Activated CD4-positive, alpha-beta T cell treated with anti-CD3 and anti-CD28 coated beads, Interleukin-2, Interleukin-6, amounts not matched to agents 100 ng/mL and 50 ng/mL, durations not matched to agents 16 hours and 8 hours (primary cell): ENCODE data around the gene C21orf91.
A peak's percentile ranks its signal among the peaks of the same experiment; 100 is the strongest.

Source experiments
- DNase-seq: peaks from one replicate; pipeline ENCODE4 v3.0.0-alpha.2; 2020

C21orf91 gene

DNA sequence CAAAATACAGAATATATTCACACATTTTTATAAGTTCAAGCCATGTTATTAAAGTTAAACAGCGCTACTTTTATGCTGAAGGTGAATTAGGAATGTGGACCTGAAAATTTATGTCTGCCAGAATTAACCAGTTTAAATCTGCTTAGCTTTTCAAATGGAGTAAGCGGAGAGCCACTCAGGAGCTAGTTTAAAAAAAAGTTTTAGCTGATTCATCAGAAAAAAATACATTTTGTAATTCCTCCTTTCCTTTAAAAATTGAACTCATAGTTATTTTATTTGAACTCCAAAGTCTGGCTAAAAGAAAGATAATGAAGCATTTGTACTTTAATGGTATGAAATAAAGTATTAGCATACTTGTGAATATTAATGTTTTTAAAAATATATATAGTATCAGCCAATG lies 21.2 kb downstream of the C21orf91 start:
- no peak for DNase-seq

DNA sequence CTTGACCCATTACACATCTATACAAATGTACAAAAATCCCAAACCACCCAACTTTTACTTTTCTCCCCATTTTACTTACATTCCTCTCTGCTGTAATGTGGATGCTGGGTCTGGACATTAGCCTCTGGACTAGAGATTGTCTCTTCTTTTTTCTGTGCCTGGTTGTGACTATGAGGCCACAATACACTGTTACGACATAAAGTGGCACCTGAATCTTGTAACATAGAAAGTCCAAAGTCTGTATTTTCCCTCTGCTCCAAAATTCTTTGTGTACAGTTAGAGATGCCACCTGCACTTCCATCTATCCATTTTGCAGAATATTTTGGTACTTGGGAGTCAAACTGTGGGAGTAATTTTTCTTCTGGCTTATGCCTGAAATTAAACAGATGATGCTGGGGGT lies 22.7 kb downstream of the C21orf91 start:
- no peak for DNase-seq

- DNase-seq = no peak
Measured at GRCh38 chr21:17796037-17796403, 23.1 kb downstream of the C21orf91 start.

DNA sequence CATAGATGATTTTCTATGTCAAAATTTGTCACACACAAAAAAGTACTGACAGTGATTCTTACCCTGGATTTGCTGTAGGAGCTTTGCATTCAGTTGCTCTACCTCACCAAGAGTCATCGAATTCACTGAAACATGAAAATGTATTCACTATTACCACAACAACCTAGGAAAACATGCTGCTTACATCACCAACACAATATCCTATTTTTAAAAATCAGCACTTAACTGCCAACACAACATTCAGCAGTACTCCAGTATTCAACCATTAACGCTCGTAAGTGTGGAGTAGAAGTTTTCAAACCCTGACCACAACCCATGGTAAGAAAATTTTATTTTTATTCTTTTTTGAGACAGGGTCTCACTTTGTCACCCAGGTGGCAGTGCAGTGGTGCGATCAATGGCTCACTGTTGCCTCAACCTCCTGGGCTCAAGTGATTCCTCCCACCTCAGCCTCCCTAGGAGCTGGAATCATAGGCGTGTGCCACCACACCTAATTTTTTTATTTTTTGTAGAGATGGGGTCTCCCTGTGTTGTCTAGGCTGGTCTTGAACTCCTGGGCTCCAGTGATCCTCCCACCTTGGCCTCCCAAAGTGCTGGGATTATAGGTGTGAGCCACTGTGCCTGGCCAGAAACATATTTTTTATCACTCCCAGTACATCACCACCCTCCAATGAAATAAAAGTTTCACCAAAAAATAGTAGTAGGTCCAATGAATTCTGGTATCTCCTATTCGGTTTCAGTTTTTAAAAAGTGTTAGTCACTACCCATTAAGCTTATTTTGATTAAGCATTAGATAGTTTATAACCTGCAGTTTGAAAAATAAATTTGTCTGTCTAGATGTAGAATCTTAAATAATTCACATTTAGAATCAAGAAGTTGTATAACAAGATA lies 23.8 kb downstream of the C21orf91 start:
- no peak for DNase-seq

DNA sequence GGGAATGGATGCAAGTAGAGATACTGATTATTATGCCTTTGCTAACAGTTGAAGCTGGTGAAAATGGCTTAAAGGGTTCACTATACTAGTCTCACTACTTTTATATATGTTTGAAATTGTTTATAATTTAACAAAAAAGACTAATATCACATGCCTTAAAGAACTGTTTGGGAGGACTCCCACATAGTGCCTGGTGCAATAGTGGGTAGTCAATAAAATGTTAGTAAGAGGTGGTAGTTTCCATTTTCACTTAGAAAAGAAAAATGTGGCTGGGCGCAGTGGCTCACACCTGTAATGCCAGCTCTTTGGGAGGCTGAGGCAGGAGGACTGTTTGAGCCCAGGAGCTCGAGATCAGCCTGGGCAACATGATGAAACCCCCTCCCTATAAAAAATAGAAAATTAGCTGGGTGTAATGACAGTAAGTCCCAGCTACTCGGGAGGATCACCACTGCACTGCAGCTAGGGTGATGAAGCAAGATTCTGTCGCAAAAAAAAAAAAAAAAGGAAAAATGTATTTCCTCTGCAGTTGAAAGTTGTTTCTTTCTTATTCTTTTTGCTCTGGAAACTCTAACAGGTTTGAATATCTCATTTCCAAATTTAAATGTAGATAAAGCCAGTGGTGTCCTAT lies 24.5 kb downstream of the C21orf91 start:
- no peak for DNase-seq

DNA sequence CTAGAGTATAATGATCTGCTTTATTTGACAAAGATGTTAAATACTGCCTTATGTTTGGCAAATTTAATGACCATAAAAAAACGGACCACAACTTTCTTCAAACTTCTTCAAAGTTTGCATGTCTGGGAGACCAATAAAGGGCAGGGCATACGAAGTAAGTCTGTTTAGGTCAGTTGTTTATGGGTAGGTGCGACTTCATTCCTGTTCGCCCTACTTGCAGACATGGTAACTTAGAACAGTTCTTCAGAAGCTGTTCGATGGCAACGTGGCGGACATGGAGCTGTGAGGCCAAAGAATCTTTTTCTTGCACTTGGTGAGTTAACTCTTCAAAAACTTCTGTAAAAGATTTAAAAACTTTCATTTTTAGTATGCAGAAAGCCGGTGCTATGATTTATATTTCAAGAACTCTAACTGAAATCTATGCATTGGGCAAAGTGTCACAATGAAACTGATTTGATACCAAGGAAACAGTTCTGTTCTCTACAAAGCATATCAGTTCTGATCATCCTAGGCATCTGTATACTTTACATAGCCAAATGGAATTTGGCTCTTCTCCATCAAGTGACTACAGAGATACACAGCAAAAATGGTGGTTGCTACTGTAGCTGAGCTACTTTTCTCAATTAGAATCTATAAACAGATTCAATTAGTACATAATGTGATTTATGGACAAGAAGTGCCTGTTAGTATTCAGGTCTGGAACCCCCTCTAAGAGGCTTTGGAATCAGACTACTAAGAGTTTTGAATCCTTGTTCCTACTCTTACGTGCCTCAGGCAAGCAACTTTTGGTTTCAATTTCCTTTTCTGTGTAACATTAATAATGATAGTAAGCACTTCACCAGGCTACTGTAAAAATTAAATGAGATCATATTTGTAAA lies 25.7 kb downstream of the C21orf91 start:
- DNase-seq = peak; percentile 61

DNA sequence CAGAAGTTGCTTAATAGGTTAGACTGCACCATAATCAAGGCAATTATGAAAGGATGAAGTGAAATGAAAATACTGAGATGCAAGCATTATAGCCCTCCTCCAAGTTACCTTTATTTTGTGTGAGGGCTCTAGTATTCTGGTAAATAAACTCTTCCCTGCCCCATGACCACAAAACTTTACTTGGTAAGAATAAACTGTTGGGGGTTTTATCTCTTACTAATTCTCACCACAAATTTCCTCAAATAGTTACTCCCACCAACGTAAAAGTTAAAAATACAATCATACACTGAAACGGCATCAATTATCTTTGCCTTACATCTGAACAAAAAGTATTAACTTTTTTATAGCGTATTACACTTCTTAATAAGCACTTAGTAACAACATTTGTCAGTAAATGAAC lies 29.5 kb downstream of the C21orf91 start:
- DNase-seq = peak; percentile 56

GRCh38 chr21:17789069-17789468 lies 30.1 kb downstream of the C21orf91 start:
- no peak for DNase-seq

- DNase-seq = no peak
Measured at GRCh38 chr21:17786851-17787181, 32.3 kb downstream of the C21orf91 start.

GRCh38 chr21:17786071-17786850 lies 32.9 kb downstream of the C21orf91 start:
- DNase-seq = peak; percentile 79

GRCh38 chr21:17785403-17785788 lies 33.8 kb downstream of the C21orf91 start:
- DNase-seq = no peak

DNA sequence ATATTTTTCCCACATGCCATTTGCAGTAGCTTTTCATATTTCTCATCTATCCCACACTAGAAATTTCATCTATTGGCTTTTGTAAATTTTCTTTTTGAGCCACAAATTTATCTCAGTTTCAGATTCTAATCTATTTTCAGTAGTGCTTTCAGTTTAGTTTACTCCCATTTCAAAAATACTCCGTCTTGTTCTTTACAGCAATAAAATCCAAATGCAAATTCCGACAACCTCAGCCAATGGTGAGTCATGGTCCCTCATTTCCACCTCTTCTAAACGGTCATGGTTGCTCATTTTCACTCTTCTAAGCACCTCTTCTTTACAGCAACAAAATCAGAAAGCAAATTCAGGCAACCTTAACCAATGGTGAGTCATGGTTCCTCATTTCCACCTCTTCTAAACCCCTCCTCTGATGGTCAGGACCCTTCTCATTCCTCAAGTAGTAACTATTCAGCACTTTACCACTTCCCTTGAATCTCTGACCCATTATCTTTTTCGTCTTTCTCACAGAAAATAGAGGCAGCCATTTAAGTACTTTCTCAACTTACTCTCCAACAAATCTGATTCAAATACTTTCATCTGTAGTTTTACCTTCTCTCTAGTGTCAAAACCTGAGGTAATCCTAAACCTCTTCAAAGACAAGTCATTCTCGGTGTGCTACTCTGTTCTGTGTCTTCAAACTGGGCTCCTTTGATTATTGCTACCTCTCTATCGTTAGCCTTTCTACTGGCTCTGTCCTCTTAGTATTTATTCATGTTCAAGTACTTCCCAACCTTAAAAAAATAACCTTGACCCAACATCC lies 34.4 kb downstream of the C21orf91 start:
- peak; percentile 84 for DNase-seq

- DNase-seq = peak; percentile 59
Measured at GRCh38 chr21:17784180-17784598, 35.0 kb downstream of the C21orf91 start.

DNA sequence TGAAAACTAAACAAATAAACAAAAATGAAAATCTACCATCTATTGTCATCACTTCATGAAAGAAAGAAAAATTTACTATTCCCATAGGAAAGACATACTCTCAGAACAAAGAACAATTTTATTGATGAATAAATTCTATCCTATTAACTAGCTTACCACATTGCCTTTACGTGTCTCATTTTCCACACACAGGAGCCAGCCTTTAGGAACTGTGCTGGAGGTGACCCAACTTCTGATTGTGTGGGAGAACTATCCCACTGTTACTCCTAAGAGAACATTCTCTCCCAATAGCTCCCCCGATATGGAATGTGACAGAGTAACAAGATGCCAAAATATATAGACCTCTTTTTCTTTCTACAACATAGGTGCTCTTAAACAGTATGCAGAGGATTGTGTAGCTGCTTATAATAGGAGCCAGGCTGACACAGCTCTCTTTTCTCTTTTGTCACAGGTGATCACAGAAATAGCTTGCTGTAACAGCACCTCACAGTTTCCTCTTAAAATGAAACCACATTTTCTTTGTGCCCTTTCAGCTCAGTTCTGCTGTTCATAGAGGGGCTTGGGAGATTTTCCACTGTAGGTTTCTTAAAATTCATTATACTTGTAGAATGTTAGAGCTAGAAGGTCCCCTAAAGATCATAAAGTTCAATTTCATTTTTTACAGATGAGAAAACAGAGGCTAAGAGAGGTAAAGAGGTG lies 35.5 kb downstream of the C21orf91 start:
- DNase-seq = peak; percentile 63

GRCh38 chr21:17783003-17783402 lies 36.2 kb downstream of the C21orf91 start:
- DNase-seq = no peak

- no peak for DNase-seq
Measured at GRCh38 chr21:17782051-17782450, 37.1 kb downstream of the C21orf91 start.

GRCh38 chr21:17781524-17781923 lies 37.6 kb downstream of the C21orf91 start:
- no peak for DNase-seq

- peak; percentile 79 for DNase-seq
Measured at GRCh38 chr21:17780539-17780938, 38.6 kb downstream of the C21orf91 start.

DNA sequence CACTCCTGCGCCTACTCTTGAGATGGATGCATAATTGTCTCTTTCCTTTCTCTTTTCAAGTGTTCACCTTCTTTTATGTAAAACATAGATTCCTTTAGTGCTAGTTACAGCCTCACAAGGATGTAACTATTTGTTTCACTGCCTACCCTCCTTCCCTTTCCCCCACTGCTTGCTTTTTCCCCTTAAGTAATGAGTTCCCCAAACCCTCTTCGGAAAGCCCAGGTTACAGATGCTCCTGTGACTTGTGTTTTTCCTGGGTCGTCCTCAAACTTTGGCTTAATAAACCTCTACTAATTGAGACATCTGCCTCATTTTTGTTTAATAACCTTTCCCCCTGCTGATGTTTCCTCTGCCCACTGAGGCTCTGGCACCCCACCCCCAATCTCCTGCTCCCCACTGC lies 39.2 kb downstream of the C21orf91 start:
- DNase-seq = no peak

GRCh38 chr21:17779496-17779895 lies 39.7 kb downstream of the C21orf91 start:
- DNase-seq = no peak

DNA sequence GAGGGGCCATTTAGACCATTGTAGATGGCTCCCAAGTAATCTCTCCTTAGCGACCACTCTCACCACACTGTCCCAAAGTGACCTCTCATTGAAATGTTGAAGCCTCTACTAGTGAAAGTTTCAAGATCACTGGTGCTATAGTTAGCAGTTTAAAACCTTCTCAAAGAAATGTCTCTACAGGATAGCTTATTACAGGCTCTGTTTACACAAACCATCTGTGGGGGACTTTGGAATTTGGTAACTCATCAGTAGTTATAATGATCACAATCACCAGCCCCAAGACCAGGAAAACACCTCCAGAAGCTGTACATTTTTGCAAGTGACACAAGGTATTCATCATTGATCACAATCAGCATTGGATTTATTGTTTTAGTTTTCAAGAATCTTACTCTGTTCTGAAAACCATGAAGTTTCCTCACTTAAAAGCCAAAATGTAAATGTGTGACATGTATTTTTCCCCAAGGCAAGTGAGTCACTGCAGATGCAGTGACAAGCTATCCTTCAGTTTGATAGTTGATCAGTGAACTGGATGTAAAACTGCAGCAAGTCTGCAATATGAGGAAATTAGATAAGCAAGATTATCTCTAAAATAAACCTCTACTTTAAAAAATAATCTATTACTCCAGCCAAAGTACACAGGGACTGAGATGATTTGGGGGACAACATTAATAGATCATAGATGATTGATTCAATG lies 41.9 kb downstream of the C21orf91 start:
- DNase-seq = no peak
